Stimulated activated CD4-positive, alpha-beta T cell treated with anti-CD3 and anti-CD28 coated beads, TNF-alpha, amount 100 ng/mL, for 4 hours (primary cell): ENCODE data around the gene PLEK2.
"Not testable (repeated sequence)": the region's sequence is repeated elsewhere in the genome, so short reads cannot be mapped to it uniquely, and the experiment has no call there.

ENCODE experiments used
- DNase-seq, 3 experiments: peaks; one replicate each; pipeline ENCODE4 v3.0.0-alpha.2; 2020; ENCODE audit warnings: low read depth in 3 of 3

The PLEK2 gene, protein sequence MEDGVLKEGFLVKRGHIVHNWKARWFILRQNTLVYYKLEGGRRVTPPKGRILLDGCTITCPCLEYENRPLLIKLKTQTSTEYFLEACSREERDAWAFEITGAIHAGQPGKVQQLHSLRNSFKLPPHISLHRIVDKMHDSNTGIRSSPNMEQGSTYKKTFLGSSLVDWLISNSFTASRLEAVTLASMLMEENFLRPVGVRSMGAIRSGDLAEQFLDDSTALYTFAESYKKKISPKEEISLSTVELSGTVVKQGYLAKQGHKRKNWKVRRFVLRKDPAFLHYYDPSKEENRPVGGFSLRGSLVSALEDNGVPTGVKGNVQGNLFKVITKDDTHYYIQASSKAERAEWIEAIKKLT

DNA sequence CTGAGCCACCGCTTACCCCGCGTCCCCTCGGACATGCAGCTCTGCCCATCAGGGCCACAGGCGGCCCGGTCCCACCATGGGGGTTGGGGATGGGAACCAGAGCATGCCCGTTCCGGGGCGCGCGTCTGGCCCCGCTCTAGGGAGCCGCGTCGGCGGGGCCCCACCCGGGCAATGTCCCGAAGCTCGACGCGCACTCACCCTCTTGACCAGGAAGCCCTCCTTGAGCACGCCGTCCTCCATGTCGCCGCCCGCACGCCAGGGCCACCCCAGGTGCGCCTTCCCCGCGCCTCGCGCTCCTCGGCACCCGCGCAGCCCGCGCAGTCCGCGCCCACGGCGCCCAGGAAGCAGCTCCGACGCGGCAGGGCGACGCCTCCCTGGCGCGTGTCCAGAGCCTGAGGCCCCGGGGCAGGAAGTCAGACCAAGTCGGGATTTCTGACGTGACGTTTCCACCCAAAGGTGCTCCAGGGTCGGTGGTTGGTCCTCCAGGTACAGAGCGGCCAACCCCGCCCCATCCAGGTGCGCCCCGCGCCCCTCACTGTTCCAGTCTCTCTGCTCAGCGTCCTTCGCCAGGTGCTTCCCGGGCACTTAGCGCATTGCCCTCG, at the start of gene PLEK2:
TSS of gene PLEK2 (minus strand) at position 346 of the 602 bp plus-strand sequence. CDS start at position 240, 106 bp downstream.
- DNase-seq = peak; percentile 29 to 37 (median 34)

DNA sequence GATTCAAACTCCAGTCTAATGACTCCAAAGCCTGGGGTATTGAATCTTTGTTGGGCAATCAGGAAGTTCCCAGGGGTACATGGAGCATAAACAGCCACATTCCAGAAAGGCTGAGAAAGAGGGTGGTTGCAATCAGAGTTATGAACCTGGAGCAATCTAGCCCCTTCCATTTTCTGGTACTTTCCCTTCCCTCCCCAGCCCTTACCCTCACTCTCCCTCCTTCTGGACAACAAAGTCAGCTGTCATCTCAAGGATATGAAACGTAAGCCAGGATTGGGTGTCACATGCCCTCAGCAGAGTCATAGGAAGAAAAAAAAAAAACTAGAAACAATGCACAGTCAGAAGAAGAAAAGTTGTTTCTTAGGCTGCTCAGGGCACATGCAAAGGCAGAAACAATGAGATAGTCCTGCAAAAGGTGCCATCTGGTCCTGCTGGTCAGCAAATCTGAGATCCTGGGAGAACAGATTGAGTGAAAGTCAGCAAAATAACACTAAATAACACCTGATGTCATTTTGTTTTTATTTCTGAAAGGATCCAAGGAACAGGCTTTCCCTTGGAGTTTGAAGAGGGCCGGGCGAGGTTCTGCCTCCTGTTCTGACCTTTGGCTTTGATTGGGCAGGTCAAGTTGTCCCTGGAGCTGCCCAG, 49.5 kb upstream of the PLEK2 start:
- no peak for DNase-seq

DNA sequence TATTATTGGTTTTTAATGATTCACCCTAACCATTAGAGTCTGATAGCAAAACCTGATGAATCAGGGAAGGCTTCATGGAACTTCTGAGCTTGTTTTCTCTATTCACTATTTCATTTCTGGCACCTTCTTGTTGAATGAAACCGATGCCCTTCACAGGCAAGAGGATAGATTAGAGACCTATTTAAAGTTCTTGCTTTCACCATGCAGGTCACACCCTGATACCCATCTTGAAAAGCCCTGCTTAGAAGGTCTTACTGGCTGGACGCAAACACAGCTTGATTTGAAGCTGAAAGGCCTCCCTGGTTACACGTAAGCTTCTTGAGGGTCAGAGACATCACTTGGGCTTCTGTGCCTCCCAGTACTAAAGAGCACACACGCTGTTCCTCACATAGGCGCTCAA, 47.4 kb upstream of the PLEK2 start:
- DNase-seq = no peak

DNA sequence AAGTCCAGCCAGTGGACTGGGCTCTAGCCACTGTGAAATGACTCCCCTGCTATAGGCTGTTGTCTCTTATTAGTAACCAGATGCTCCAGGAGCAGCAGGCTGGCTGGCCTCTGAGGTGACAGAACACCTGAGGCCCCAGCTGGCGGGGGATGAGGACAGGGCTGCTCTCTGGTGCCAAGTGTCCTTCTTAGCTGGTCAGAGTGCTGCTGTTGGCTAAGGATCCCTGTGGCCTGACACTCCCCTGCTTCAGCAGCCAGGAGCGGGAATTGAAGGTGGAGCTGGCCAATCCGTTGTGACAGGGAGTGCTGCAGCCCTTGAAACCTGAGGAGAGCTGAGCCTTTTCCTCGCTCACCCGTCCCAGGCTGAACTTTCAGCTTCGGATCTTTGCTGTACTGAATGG, 45.8 kb upstream of the PLEK2 start:
- DNase-seq = no peak

DNA sequence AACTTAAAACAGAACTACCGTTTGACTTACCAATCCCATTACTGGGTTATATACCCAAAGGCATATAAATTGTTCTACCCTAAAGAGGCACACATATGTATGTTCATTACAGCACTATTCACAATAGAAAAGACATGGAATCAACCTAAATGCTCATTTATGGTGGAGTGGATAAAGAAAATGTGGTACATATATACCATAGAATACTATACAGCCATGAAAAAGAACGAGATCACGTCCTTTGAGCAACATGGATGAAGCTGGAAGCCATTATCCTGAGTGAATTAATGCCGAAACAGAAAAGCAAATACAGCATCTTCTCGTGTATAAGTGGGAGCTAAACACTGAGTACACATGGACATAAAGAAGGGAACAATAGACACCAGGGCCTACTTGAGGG, 44.8 kb upstream of the PLEK2 start:
- no peak for DNase-seq

DNA sequence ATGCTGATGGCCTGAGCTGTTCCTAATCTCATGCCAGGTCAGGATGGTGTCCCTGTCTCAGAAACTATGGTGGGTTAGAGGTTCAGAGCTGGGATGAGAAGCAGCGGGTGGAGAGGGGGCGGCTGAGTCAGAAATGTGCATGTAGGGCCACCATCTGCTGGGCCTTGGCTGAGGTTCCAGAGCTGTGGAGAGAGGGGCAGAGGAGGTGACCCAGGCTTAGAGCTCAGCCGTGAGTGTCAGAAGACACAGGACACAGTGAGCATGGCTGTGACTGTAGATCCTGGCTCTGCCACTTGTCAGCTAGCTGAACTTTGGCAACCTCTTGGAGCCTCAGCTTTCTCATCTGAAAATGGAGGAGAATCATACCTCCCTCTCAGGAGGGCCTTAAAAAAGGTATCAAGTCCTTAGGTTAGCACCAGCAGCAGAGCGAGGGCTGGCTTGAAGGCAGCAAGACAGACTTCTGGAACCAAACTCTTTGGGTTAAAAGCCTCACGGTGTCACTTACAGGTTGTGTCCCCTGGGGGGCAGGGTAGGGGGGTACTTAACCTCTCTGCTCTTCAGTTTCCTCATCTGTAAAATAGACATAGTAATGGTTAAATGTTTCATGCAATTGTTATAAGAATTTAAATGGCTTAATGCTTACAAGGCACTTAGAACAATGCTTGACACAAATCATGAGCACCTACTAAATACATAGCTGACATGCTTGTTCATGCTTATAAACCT, 41.8 kb upstream of the PLEK2 start:
- DNase-seq = no peak

DNA sequence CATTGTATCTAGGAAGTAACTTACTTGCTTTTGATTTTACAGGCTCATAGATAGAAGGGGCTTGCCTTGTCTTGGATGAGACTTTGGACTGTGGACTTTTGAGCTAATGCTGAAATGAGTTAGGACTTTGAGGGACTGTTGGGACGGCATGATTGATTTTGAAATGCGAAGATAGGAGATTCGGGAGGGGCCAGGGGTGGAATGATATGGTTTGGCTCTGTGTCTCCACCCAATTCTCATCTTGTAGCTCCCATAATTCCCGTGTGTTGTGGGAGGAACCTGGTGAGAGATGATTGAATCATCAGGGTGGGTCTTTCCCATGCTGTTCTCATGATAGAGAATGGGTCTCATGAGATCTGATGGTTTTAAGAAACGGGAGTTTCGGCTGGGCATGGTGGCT, 39.7 kb upstream of the PLEK2 start:
- not testable (repeated sequence) for DNase-seq

DNA sequence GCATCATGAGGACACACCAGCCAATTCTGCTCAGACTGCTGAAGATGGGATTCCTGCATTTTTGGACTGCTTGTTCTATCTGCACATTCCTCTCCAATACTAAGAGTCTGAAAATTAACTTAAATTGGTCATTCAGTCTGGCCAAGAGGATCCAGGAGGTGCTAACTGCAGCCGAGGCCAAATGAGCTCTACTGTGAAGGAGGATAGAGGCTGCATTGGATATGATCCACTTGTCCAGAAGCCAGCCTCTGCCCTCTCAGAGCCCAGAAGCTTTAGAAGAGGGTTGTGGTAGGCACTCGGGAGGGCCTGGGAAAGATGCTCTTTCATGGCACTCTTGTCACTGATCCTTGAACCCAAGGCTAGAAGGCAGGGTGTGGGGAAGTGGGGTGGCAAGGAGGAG, 37.1 kb upstream of the PLEK2 start:
- no peak for DNase-seq

DNA sequence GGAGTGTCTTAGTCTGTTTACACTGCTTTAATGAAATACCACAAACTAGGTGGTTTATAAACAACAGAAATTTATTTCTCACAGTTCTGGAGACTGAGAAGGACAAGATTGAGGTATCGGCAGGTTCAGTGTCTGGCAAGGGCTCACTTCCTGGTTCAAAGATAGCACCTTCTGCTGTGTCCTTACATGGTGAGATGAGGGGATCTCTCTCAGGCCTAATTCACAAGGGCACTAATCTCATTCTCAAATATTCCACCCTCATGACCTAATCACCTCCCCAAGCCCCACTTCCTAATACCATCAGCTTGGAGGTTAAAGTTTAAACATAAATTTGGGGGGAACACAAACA, 35.0 kb upstream of the PLEK2 start:
- DNase-seq = no peak

DNA sequence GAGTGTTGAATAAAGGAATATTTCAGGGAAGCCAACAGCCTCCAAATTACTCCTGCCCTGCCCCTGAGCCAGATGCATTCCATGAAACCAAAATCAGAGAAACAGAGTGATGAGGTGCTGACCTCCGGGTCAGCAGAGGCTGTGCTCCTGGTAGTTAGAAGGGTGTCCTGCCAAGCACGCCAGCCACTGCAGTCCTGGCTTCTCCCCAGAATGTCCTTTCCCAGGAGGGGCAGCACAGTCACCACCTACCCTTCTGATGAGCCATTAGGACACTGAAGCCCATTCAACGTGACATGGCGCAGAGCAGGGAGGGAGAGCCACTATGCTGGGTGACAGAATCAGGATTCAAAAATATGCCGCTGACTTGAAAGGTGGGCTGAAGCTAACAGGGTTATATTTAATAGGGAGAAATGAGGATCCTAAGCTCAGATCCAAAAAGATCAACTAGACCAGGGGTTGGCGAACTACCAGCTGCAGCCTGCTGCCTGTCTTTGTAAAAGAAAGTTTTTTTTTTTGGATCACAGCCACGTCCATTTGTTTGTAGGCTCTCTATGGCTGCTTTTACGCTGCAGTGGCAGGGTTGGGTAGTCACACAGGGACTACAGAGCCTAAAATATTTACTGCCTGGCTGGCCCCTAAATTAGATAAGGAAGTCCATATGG, 34.5 kb upstream of the PLEK2 start:
- DNase-seq = no peak

DNA sequence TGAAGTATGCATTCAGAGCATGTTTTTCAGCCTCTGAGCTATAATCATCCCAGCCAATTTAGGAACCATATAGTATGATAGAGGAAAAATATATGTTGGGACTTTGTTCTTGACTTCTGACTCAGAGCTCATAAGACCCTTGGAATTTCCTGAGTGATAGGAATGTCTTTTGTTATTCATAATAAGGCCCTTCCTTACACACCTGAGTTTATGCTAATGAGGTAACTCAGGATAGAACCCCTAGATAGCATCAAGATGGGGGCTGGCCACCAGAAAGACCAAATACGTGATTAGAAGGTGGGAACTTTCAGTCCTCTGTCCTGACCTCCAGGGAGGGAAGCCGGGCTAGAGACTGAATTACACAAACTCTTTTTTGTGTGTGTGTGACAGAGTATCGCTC, 32.4 kb upstream of the PLEK2 start:
- DNase-seq = no peak

DNA sequence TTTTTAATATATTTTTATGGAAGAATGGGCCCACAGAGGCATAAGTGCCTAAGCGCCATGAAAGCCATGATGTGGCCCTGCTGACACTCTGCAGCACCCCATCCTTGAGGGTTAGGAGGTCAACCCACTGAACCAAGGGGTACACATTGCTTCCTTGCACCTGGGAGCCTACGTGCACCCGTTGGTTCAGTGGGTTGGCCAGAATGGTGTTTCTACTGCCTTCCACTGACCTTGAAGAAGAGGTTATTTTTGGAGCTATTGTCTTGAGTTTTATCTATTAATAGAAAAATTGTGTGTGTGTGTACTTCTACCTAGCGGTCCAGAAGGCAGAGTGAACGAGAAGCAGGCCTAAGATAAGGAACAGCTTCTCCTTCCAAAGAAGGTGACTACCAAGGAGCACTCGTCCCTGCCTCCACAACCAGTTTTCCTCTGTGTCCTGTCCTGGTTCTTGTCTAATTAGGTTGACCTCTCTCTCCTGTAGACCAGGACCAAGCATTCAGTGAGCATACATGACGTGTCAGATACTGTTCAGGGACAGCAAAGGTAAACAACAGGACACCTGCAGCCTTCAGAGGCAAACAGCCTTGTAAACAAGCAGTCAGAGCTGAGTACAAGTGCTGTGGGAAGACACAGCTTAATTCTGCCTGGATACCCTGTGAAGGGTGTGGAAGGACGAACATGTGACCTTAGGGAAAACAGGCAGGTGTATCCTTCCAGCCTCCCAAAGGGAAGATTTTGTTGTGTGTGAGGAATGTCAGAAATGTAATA, 30.4 kb upstream of the PLEK2 start:
- DNase-seq = no peak

DNA sequence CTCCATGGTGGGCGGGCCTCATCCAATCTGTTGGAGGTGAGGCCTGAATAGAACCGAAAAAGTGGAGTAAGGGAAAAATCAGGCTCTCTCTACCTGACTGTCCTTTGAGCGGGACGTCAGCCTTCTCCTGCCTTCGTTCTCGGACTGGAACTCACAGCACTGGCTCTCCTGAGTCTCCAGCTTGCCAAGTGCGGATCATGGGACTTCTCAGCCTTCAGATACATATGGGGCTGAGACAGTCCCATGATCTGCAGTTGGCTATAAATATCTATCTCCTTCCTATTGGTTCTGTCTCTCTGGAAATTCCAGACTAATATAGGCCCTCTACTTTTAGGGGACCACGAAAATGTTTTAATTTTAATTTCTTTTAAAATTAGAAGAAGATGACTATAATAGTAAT, 29.7 kb upstream of the PLEK2 start:
- DNase-seq = no peak

DNA sequence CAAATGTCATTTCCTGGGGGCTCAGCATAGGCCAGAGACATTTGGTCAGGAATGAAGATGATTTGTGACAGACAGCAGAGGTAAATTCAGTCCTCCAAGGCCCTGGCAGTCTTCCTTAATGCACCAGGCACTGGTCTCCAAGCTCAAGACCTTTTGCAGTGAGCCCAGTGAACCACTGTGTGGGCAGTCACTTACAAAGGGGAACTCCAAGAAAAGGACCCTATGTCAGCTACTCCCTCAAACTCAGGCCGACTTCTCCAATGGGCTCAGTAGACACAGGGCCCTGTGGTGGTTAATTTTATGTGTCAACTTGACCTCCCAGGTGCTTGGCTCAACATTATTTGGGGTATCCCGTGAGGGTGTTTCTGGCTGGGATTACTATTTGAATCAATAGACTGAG, 29.3 kb upstream of the PLEK2 start:
- no peak for DNase-seq

DNA sequence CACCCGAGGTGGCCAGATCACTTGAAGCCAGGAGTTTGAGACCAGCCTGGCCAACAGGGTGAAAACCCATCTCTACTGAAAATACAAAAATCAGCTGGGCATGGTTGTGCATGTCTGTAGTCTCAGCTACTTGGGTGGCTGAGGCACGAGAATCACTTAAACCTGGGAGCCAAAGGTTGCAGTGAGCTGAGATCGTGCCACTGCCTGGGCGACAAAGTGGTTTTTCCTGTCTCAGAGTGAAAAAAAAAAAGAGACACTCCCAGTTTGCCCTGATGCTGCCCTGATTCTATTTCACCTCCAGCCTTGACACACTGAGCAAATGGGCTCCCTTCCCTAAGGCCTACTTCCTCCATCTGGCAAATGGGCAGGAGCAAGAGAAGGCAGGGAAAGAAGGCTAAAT, 28.5 kb upstream of the PLEK2 start:
- no peak for DNase-seq

DNA sequence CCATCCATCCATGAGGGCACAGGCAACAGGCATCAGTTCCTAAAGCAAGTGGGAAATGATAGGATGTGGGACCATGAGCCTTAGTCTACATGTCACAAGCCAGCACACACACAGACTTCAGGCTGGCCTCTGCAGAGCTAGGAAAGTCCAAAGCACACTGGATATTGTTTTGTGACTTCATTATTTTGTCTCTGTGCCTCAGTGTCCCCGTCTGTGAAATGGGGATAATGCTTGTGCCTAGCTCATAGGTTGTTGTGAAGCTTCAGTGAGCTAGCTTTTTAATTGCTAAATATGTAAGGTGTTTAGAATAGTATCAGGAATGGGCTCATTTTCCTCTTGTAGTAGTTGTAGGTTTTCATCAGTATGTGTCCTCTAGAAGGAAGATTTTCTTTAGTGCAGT, 27.0 kb upstream of the PLEK2 start:
- DNase-seq = no peak

DNA sequence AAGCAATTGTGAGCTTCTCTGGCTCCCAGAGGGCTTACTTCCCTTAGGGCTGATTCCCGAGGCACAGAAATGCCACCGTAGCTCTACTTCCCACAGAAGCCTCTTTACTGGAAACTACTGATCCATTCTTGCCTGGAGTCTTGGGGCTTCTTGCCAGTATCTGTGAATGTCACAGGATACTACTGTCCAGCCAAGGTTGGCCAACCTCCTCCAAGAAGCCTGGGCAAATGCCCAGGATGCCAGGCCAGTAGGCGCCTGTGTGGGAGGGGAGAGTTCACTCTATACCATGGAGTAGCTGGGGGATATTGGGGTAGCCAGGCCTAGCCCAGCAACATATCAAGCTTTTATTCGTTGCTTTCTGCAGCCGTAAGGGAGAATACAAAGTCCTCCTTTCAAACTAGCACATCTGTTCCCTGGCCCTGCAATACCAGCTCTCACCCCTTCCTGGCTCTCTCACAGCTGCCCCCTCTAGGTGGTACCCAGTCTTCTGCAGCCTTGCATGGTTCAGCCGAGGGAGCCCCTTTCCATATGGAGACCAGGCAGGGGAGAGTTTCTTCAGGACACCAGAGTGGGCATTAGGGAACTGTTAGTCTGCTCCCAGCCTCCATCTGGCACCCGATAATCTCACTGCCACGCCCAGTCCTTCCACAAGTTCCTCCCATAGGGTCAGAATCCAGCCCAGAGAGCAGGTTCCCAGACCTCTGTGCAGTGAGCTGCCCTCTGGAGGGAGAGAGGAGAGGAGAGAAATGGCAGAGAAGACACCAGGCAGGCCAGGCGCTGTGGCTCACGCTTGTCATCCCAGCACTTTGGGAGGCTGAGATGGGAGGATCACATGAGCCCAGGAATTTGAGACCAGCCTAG, 24.3 kb upstream of the PLEK2 start:
- no peak for DNase-seq

DNA sequence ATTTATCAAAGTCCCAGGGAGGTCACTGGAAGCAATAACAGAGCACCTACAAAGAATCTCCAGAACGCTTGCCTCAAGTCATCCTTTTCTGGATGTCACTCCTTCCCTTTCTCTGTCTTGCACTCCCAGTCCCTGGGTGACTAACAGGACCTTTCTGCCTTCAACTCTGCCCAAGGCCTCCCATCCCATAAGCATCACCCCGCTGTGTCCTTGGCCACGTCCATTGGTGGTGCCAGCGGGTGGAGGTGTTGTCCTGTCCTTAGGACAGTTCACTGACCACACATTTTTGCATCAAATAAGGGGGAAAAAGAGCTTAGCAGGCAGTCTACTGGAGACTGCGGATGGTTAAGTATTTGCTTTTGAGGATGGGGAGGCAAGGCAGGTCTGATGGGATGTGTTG, 23.6 kb upstream of the PLEK2 start:
- DNase-seq = no peak

DNA sequence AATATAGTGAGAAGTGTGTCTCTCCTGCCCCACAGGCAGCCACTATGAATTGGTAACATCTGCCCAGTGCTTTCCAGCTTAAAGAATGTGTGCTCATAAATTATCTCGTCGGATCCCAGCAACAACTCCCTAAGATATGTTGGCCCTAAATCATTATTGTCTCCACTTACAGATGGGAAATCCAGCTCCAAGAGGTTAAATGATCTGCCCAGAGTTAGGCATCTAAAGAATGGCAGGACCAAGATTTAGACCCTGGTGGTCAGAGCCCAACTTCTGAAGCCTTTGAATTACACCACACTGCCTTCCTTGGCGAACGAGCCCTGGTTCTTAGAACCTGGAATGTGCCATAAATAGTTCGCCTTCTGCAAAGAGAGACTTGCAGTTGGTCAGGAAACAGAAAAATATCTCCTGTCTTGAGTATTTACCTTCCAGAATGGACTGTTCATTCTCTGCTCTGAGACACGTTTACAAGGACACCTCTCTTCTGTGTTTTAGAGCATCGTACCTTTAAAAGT, 20.1 kb upstream of the PLEK2 start:
- DNase-seq = no peak
